HG03159 (cell line): ENCODE data around the gene C2CD3.
"Not testable (repeated sequence)": the region's sequence is repeated elsewhere in the genome, so short reads cannot be mapped to it uniquely, and the experiment has no call there.

Source experiments
- ATAC-seq: cut with Tn5 transposase; IDR thresholded peaks from one replicate; pipeline ENCODE4 v1.9.1; 2021; ENCODE audit warnings: mild to moderate bottlenecking, moderate library complexity; ENCODE audit not compliant: unreplicated experiment

C2CD3 gene

GRCh38 chr11:74005721-74006517 is 164.9 kb downstream of the C2CD3 start:
- ATAC-seq: no peak

- ATAC-seq: no peak
These were observed 165.8 kb downstream of the C2CD3 start for GRCh38 chr11:74004759-74005615.

- no peak for ATAC-seq
These were observed 166.6 kb downstream of the C2CD3 start for GRCh38 chr11:74004046-74004695.

GRCh38 chr11:74002832-74003231 is 168.0 kb downstream of the C2CD3 start:
- no peak for ATAC-seq

- no peak for ATAC-seq
These were observed 168.9 kb downstream of the C2CD3 start for GRCh38 chr11:74001822-74002286.

- no peak for ATAC-seq
These were observed 170.3 kb downstream of the C2CD3 start for GRCh38 chr11:74000307-74001133.

GRCh38 chr11:73999581-74000306 is 171.1 kb downstream of the C2CD3 start:
- no peak for ATAC-seq

GRCh38 chr11:73998846-73999575 is 171.8 kb downstream of the C2CD3 start:
- ATAC-seq: no peak

GRCh38 chr11:73997120-73997770 is 173.6 kb downstream of the C2CD3 start:
- no peak for ATAC-seq

GRCh38 chr11:73996161-73996747 is 174.5 kb downstream of the C2CD3 start:
- no peak for ATAC-seq

- ATAC-seq: peak; percentile 42
These were observed 175.1 kb downstream of the C2CD3 start for GRCh38 chr11:73995731-73996130.

GRCh38 chr11:73995247-73995646 is 175.6 kb downstream of the C2CD3 start:
- ATAC-seq: peak; percentile 64

- no peak for ATAC-seq
These were observed 179.3 kb downstream of the C2CD3 start for GRCh38 chr11:73991471-73992006.

- ATAC-seq: no peak
These were observed 180.1 kb downstream of the C2CD3 start for GRCh38 chr11:73990730-73991129.

- ATAC-seq: no peak
These were observed 181.6 kb downstream of the C2CD3 start for GRCh38 chr11:73989156-73989555.

GRCh38 chr11:73988227-73988626 is 182.6 kb downstream of the C2CD3 start:
- ATAC-seq: no peak

- not testable (repeated sequence) for ATAC-seq
These were observed 185.1 kb downstream of the C2CD3 start for GRCh38 chr11:73985661-73986060.
